Measurements from ENCODE around the gene ADAM12. TPM values are rescaled to one million over a fixed set of nuclear protein-coding genes. Genes with fewer than 3 reads are reported as not detected.

ADAM12 gene
- total RNA-seq, 1 donor from 2014 or later = 41.7 TPM

GRCh38 chr10:126432507-126432906 lies 44.2 kb upstream of the ADAM12 start:
- Mint-ChIP-seq H3K36me3 (ENCODE audit: unreplicated experiment) (no peaks in the 10 kb centered on the region), H3K4me1 (ENCODE audit: unreplicated experiment) (no peaks in the 10 kb centered on the region), H3K9me3 (ENCODE audit: unreplicated experiment) (no peaks in the 10 kb centered on the region), H3K27ac (ENCODE audit: unreplicated experiment) (no peak overlapping the region), H3K4me3 (ENCODE audit: unreplicated experiment) (no peak overlapping the region), H3K27me3 (ENCODE audit: unreplicated experiment) (peaks cover 9% of the 10 kb centered on the region)
- no peak for DNase-seq (ENCODE audit: extremely low spot score, unreplicated experiment)
- TF ChIP-seq, protein P1, sequence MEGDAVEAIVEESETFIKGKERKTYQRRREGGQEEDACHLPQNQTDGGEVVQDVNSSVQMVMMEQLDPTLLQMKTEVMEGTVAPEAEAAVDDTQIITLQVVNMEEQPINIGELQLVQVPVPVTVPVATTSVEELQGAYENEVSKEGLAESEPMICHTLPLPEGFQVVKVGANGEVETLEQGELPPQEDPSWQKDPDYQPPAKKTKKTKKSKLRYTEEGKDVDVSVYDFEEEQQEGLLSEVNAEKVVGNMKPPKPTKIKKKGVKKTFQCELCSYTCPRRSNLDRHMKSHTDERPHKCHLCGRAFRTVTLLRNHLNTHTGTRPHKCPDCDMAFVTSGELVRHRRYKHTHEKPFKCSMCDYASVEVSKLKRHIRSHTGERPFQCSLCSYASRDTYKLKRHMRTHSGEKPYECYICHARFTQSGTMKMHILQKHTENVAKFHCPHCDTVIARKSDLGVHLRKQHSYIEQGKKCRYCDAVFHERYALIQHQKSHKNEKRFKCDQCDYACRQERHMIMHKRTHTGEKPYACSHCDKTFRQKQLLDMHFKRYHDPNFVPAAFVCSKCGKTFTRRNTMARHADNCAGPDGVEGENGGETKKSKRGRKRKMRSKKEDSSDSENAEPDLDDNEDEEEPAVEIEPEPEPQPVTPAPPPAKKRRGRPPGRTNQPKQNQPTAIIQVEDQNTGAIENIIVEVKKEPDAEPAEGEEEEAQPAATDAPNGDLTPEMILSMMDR (IDR thresholded peaks at IDR 0.05) = no peak

DNA sequence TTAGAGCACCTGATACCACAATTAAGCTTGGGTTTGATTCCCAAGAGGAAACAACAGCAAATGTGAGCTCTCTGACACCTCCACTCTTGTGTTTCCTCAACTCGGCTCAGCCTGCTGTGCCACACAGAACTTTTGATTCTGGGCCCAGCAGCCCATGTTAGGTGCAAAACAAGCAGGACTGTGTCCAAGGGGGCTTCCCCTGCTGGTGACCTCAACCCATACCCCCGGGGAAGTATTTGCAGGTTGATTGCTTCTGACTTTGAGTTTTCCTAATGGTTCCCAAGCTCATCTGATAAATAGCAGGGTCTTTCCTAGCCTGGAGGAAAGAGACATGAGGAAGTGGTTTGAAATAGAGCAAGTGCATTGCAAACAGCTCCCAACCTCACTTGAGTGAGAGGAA lies 43.5 kb upstream of the ADAM12 start:
- TF ChIP-seq, protein P1 (IDR thresholded peaks at IDR 0.05) = no peak
- DNase-seq (ENCODE audit: extremely low spot score, unreplicated experiment) = no peak
- Mint-ChIP-seq H3K4me3 (ENCODE audit: unreplicated experiment) (no peak overlapping the region), H3K4me1 (ENCODE audit: unreplicated experiment) (no peaks in the 10 kb centered on the region), H3K27ac (ENCODE audit: unreplicated experiment) (no peak overlapping the region), H3K27me3 (ENCODE audit: unreplicated experiment) (peaks cover 9% of the 10 kb centered on the region), H3K36me3 (ENCODE audit: unreplicated experiment) (no peaks in the 10 kb centered on the region), H3K9me3 (ENCODE audit: unreplicated experiment) (no peaks in the 10 kb centered on the region)

GRCh38 chr10:126430512-126430911 lies 42.2 kb upstream of the ADAM12 start:
- H3K27me3 Mint-ChIP-seq (ENCODE audit: unreplicated experiment) = peaks cover 9% of the 10 kb centered on the region
- no peaks in the 10 kb centered on the region for H3K9me3 Mint-ChIP-seq (ENCODE audit: unreplicated experiment)
- peaks cover 2% of the 10 kb centered on the region for H3K36me3 Mint-ChIP-seq (ENCODE audit: unreplicated experiment)
- H3K4me3 Mint-ChIP-seq (ENCODE audit: unreplicated experiment) = no peak overlapping the region
- TF ChIP-seq, protein P1 (IDR thresholded peaks at IDR 0.05) = no peak
- H3K27ac Mint-ChIP-seq (ENCODE audit: unreplicated experiment) = no peak overlapping the region
- no peak for DNase-seq (ENCODE audit: extremely low spot score, unreplicated experiment)
- no peaks in the 10 kb centered on the region for H3K4me1 Mint-ChIP-seq (ENCODE audit: unreplicated experiment)

DNA sequence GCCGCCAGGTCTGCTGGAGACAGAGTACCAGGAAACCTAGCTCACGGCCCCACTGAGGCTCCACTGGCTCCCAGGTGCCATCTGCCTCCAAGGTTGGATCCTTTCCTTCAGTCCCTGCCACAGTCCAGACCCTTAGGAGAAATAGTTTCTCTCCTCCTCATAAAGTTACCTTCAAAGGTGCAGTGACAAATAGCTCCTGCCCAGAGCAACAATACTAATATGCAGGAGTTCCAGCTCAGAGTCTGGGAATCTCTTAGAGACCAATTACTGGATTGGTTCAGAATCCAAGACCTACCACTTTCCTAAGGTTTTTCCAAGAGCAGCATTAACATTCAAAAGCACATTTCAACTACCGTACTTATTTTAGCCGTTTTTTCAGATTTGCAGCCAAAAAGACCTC lies 41.0 kb upstream of the ADAM12 start:
- no peak for DNase-seq (ENCODE audit: extremely low spot score, unreplicated experiment)
- H3K36me3 Mint-ChIP-seq (ENCODE audit: unreplicated experiment) = peaks cover 2% of the 10 kb centered on the region

DNA sequence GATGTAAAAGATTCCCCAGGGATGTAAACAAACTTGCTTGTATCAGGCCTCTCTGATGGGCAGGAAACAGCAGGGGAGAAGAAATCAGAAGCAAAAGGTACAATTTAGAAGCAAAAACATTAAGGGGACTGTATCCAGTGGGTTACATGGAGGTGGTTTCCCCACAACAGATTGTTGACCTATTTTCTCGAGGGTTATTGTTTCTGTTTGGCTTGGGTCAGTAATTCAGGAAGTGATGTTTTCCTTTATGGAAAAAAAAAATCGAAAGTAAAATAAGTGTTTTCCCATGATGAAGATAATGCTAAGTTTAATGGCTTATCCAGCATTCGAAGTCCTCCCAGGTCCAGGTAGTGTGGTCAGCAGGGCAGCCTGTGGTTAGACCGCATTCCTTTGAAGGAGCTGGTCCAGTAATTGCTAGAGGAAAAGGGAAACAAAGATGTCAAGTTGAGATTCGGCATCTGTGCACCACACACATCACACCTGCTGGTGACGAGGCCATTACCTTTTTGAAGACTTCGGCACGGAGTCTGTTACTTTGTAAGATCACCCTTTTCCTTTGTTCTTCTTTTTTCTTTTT lies 37.3 kb upstream of the ADAM12 start:
- H3K4me3 Mint-ChIP-seq (ENCODE audit: unreplicated experiment) = no peak overlapping the region
- no peaks in the 10 kb centered on the region for H3K9me3 Mint-ChIP-seq (ENCODE audit: unreplicated experiment)
- H3K27me3 Mint-ChIP-seq (ENCODE audit: unreplicated experiment) = no peaks in the 10 kb centered on the region
- H3K4me1 Mint-ChIP-seq (ENCODE audit: unreplicated experiment) = peaks cover 16% of the 10 kb centered on the region
- no peak for DNase-seq (ENCODE audit: extremely low spot score, unreplicated experiment)
- TF ChIP-seq, protein P1 (IDR thresholded peaks at IDR 0.05) = no peak
- H3K36me3 Mint-ChIP-seq (ENCODE audit: unreplicated experiment) = peaks cover 2% of the 10 kb centered on the region
- no peak overlapping the region for H3K27ac Mint-ChIP-seq (ENCODE audit: unreplicated experiment)

More for the DNA sequence above, 41.0 kb upstream of the ADAM12 start:
- TF ChIP-seq, protein P1 (IDR thresholded peaks at IDR 0.05) = no peak
- Mint-ChIP-seq H3K4me1 (ENCODE audit: unreplicated experiment) (no peaks in the 10 kb centered on the region), H3K9me3 (ENCODE audit: unreplicated experiment) (no peaks in the 10 kb centered on the region), H3K4me3 (ENCODE audit: unreplicated experiment) (no peak overlapping the region), H3K27me3 (ENCODE audit: unreplicated experiment) (peaks cover 7% of the 10 kb centered on the region), H3K27ac (ENCODE audit: unreplicated experiment) (no peak overlapping the region)

All from osteocyte (in vitro differentiated cells).